Mesenchymal stem cell (in vitro differentiated cells and primary cell): Measurements from ENCODE around the gene APPBP2.

Experiments used
- DNase-seq: peaks from one replicate; pipeline ENCODE4 v3.0.0-alpha.2; 2013
- H2AFZ ChIP-seq: one replicate; pipeline ENCODE4 v1.6.1; 2013; ENCODE audit warnings: low read depth, mild to moderate bottlenecking, control low read depth, inconsistent platforms, low read length, moderate library complexity
- H2AK5ac ChIP-seq: 2 replicates; pipeline ENCODE4 v1.6.1; 2013; ENCODE audit warnings: low read length, moderate library complexity, mild to moderate bottlenecking, inconsistent platforms; ENCODE audit not compliant: severe bottlenecking
- H2BK120ac ChIP-seq: one replicate; pipeline ENCODE4 v1.6.1; 2013; ENCODE audit warnings: low read depth, mild to moderate bottlenecking, inconsistent platforms, low read length, moderate library complexity
- H2BK12ac ChIP-seq, 2 experiments: one replicate each; pipeline ENCODE4 v1.6.1; 2013; ENCODE audit warnings: inconsistent platforms in 2 of 2, low read length in 2 of 2, mild to moderate bottlenecking in 2 of 2, moderate library complexity in 2 of 2, control low read depth in 1 of 2
- H2BK15ac ChIP-seq: one replicate; pipeline ENCODE4 v1.6.1; 2013; ENCODE audit warnings: mild to moderate bottlenecking, low read depth, inconsistent platforms; ENCODE audit not compliant: poor library complexity, severe bottlenecking
- H2BK5ac ChIP-seq: 2 replicates; pipeline ENCODE4 v1.6.1; 2013; ENCODE audit warnings: low read depth, mild to moderate bottlenecking, low read length, control low read depth, inconsistent platforms; ENCODE audit not compliant: poor library complexity, severe bottlenecking
- H3K14ac ChIP-seq, 2 experiments: one replicate each; pipeline ENCODE4 v1.6.1; 2013; ENCODE audit warnings: inconsistent platforms in 2 of 2, low read length in 2 of 2, control low read depth in 1 of 2, mild to moderate bottlenecking in 1 of 2, moderate library complexity in 1 of 2
- H3K18ac ChIP-seq, 2 experiments: one replicate each; pipeline ENCODE4 v1.6.1; 2013; ENCODE audit warnings: inconsistent platforms in 2 of 2, low read length in 2 of 2, control low read depth in 1 of 2, low read depth in 1 of 2, mild to moderate bottlenecking in 1 of 2
- H3K23ac ChIP-seq, 2 experiments: one replicate each; pipeline ENCODE4 v1.6.1; 2013; ENCODE audit warnings: inconsistent platforms in 2 of 2, low read length in 2 of 2, mild to moderate bottlenecking in 2 of 2, moderate library complexity in 2 of 2, control low read depth in 1 of 2
- H3K27ac ChIP-seq: 2 replicates; pipeline ENCODE4 v1.5.1; 2013; ENCODE audit warnings: mild to moderate bottlenecking, moderate library complexity, low read length, control low read depth, inconsistent platforms; ENCODE audit not compliant: poor library complexity, severe bottlenecking
- H3K27me3 ChIP-seq, 2 experiments: 2 replicates each; pipeline versions ENCODE4 v1.6.1 to v1.7.0; 2013; ENCODE audit warnings: low read length in 2 of 2, mild to moderate bottlenecking in 2 of 2, moderate library complexity in 2 of 2, control low read depth in 1 of 2, inconsistent platforms in 1 of 2; ENCODE audit not compliant: control insufficient read depth in 1 of 2, insufficient read depth in 1 of 2
- H3K36me3 ChIP-seq, 2 experiments: 2 replicates each; pipeline versions ENCODE4 v1.6.1 to v1.7.0; 2013; ENCODE audit warnings: low read length in 2 of 2, control low read depth in 1 of 2, inconsistent platforms in 1 of 2, low read depth in 1 of 2, mild to moderate bottlenecking in 1 of 2; ENCODE audit not compliant: insufficient read depth in 2 of 2, control insufficient read depth in 1 of 2
- H3K4ac ChIP-seq, 2 experiments: one replicate each; pipeline ENCODE4 v1.6.1; 2013; ENCODE audit warnings: inconsistent platforms in 2 of 2, low read length in 2 of 2, mild to moderate bottlenecking in 2 of 2, moderate library complexity in 2 of 2, control low read depth in 1 of 2, low read depth in 1 of 2
- H3K4me1 ChIP-seq: 2 replicates; pipeline ENCODE4 v1.6.1; 2013; ENCODE audit warnings: low read depth, low read length, control low read depth; ENCODE audit not compliant: control insufficient read depth, insufficient read depth
- H3K4me2 ChIP-seq: 2 replicates; pipeline ENCODE4 v1.6.1; 2013; ENCODE audit warnings: low read length, mild to moderate bottlenecking, inconsistent platforms; ENCODE audit not compliant: poor library complexity, severe bottlenecking
- H3K4me3 ChIP-seq, 2 experiments: 2 replicates each; pipeline versions ENCODE4 v1.5.1 to v1.7.0; 2013; ENCODE audit warnings: low read length in 2 of 2, mild to moderate bottlenecking in 2 of 2, control low read depth in 1 of 2, low read depth in 1 of 2; ENCODE audit not compliant: insufficient read depth in 1 of 2
- H3K79me1 ChIP-seq: replicated peaks from 2 replicates; pipeline ENCODE4 v1.6.1; 2013; ENCODE audit warnings: mild to moderate bottlenecking, control low read depth, low read length, inconsistent platforms; ENCODE audit not compliant: poor library complexity, severe bottlenecking
- H3K9ac ChIP-seq: 2 replicates; pipeline ENCODE4 v1.7.0; 2013; ENCODE audit warnings: mild to moderate bottlenecking, low read length, moderate library complexity
- H3K9me3 ChIP-seq: 2 replicates; pipeline ENCODE4 v1.7.0; 2013; ENCODE audit warnings: mild to moderate bottlenecking, low read length; ENCODE audit not compliant: control insufficient read depth
- H4K8ac ChIP-seq: one replicate; pipeline ENCODE4 v1.6.1; 2013; ENCODE audit warnings: inconsistent platforms, mild to moderate bottlenecking, low read length, moderate library complexity
- H4K91ac ChIP-seq: one replicate; pipeline ENCODE4 v1.6.1; 2013; ENCODE audit warnings: mild to moderate bottlenecking, low read length, inconsistent platforms
- WGBS: methylation state at CpG from one replicate; pipeline ENCODE4 v1.1.7; 2013; ENCODE audit warnings: mixed read lengths; 5-methylcytosine and 5-hydroxymethylcytosine counted together

Gene APPBP2

DNA sequence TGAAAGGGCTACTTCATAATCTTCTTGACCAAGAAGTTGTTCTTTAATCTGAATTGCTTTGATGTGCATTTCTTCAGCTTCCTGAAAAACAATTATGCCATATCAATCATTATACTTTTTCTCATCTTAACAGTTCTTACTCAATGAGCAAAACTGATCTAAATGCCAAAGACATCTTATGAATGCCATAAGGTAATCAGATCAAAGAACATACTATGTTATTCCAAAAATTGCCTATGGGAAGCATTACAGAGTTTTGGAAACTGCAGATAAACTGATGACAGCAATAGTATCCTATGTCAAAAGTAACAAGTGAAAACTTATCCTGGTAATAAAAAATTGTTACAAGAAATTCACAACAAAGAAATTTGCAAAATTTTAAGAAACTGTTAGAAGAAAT lies 74.1 kb downstream of the APPBP2 start:
- Histone ChIP-seq H3K4me1 (no peaks in the 10 kb centered on the region), H3K23ac (no peak overlapping the region), H2AFZ (no peak overlapping the region), H2BK120ac (no peak overlapping the region), H2BK5ac (no peak overlapping the region), H3K9ac (no peak overlapping the region), H3K14ac (no peak overlapping the region), H3K36me3 (peaks cover 43 to 89% of the 10 kb centered on the region in 2 experiments), H3K9me3 (no peaks in the 10 kb centered on the region), H3K27me3 (no peaks in the 10 kb centered on the region), H2BK15ac (no peak overlapping the region), H2AK5ac (no peak overlapping the region), H3K79me1 (peaks cover 21% of the 10 kb centered on the region), H3K18ac (no peak overlapping the region), H4K8ac (no peak overlapping the region), H3K4me2 (no peak overlapping the region), H3K4me3 (no peak overlapping the region), H3K4ac (no peak overlapping the region), H2BK12ac (no peak overlapping the region), H4K91ac (no peak overlapping the region), H3K27ac (no peak overlapping the region)
- no peak for DNase-seq

GRCh38 chr17:60451071-60451470 lies 75.0 kb downstream of the APPBP2 start:
- H3K4me2 ChIP-seq: no peak overlapping the region
- no peak overlapping the region for H3K4me3 ChIP-seq
- no peak overlapping the region for H2BK5ac ChIP-seq
- no CpG with 5 or more reads among the region's 1 CpG for WGBS
- H3K27ac ChIP-seq: no peak overlapping the region
- no peak overlapping the region for H2BK15ac ChIP-seq
- no peak overlapping the region for H2AFZ ChIP-seq
- no peak overlapping the region for H3K18ac ChIP-seq
- no peak for DNase-seq
- no peak overlapping the region for H4K91ac ChIP-seq
- no peaks in the 10 kb centered on the region for H3K4me1 ChIP-seq
- H3K27me3 ChIP-seq: no peaks in the 10 kb centered on the region
- H3K14ac ChIP-seq: no peak overlapping the region
- H4K8ac ChIP-seq: no peak overlapping the region
- no peak overlapping the region for H3K23ac ChIP-seq
- no peaks in the 10 kb centered on the region for H3K9me3 ChIP-seq
- no peak overlapping the region for H3K4ac ChIP-seq
- peaks cover 18% of the 10 kb centered on the region for H3K79me1 ChIP-seq
- no peak overlapping the region for H3K9ac ChIP-seq
- H3K36me3 ChIP-seq: peaks cover 37 to 90% of the 10 kb centered on the region in 2 experiments
- H2AK5ac ChIP-seq: no peak overlapping the region
- no peak overlapping the region for H2BK120ac ChIP-seq
- H2BK12ac ChIP-seq: no peak overlapping the region

- no peak for DNase-seq
- 96% methylated on average over 6 of the region's 8 CpGs for WGBS
Measured at GRCh38 chr17:60447375-60447774, 78.7 kb downstream of the APPBP2 start.

DNA sequence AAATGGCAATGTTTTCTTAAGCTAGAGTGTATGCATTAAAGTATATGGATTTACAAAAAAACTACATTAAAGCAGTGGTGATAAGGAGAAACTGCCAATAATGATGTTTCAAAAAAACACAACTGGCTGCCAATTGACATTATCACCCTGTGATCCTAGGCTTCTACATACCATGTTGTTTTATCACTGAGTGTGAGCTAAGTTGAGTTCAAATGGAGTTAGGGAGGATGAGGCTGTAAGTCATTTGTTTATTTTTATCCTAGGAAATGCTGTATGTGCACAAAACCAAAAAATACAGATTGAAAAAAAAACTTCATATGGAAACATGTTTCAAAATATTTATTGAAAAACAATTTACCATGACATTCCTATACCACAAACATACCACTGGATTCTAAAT lies 80.9 kb downstream of the APPBP2 start:
- Histone ChIP-seq H3K9ac (no peak overlapping the region), H3K27me3 (no peaks in the 10 kb centered on the region), H2AK5ac (no peak overlapping the region), H3K23ac (no peak overlapping the region), H3K4me2 (no peak overlapping the region), H2BK15ac (no peak overlapping the region), H2BK12ac (no peak overlapping the region), H2BK120ac (no peak overlapping the region), H2BK5ac (no peak overlapping the region), H3K4me3 (no peak overlapping the region), H3K79me1 (peaks cover 13% of the 10 kb centered on the region), H4K8ac (no peak overlapping the region), H4K91ac (no peak overlapping the region), H3K18ac (no peak overlapping the region), H3K36me3 (peaks cover 16 to 54% of the 10 kb centered on the region in 2 experiments), H3K27ac (no peak overlapping the region), H2AFZ (no peak overlapping the region), H3K14ac (no peak overlapping the region), H3K4ac (no peak overlapping the region), H3K9me3 (no peaks in the 10 kb centered on the region), H3K4me1 (peaks cover 1% of the 10 kb centered on the region)
- DNase-seq: no peak

More at GRCh38 chr17:60447375-60447774, 78.7 kb downstream of the APPBP2 start:
- Histone ChIP-seq H3K79me1 (peaks cover 14% of the 10 kb centered on the region), H2BK15ac (no peak overlapping the region), H3K27ac (no peak overlapping the region), H4K91ac (no peak overlapping the region), H3K4me1 (no peaks in the 10 kb centered on the region), H3K27me3 (no peaks in the 10 kb centered on the region), H3K14ac (no peak overlapping the region), H3K18ac (no peak overlapping the region), H3K4me2 (no peak overlapping the region), H4K8ac (no peak overlapping the region), H3K9ac (no peak overlapping the region), H3K4me3 (no peak overlapping the region), H2BK12ac (no peak overlapping the region), H2BK5ac (no peak overlapping the region), H3K23ac (no peak overlapping the region), H2AK5ac (no peak overlapping the region), H2AFZ (no peak overlapping the region), H3K36me3 (peaks cover 23 to 73% of the 10 kb centered on the region in 2 experiments), H3K4ac (no peak overlapping the region), H3K9me3 (no peaks in the 10 kb centered on the region), H2BK120ac (no peak overlapping the region)
